ENCODE data around the gene NOS1AP.
"Not testable (repeated sequence)": the region's sequence is repeated elsewhere in the genome, so short reads cannot be mapped to it uniquely, and the experiment has no call there.

The NOS1AP gene

DNA sequence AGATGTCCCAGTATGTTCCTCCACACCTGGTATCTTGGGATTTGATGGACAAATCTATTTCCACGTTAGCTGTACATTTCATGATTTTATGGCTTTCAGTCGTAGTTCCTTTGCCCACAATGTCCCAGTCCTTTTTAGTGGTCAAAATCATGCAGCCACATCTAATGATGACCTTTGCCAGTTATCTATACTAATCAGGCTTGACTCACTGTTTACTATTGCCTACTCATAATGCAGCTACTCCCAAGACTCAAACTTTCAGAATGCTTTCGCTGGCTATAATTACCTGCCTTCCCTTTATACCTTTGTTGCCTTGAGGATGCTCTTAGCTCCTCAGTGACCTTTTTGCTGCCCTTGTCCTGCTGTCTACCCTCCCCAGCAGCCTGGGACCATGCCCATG, 6.4 kb downstream of the NOS1AP start:
- DNase-seq (ENCODE audit: low read depth) = no peak
- TF ChIP-seq CTCF (IDR thresholded peaks at IDR 0.05; ENCODE audit: control insufficient read depth, extremely low read depth, insufficient read depth) = no peak
- H3K4me3 ChIP-seq (ENCODE audit: low read depth, low read length) = no peak overlapping the region

- no peak overlapping the region for H3K4me3 ChIP-seq (ENCODE audit: low read depth, low read length)
- no peak for TF ChIP-seq CTCF (IDR thresholded peaks at IDR 0.05; ENCODE audit: control insufficient read depth, extremely low read depth, insufficient read depth)
- no peak for DNase-seq (ENCODE audit: low read depth)
Observed at GRCh38 chr1:162077648-162078299, 8.3 kb downstream of the NOS1AP start.

GRCh38 chr1:162079030-162079429, 9.5 kb downstream of the NOS1AP start:
- no peak overlapping the region for H3K4me3 ChIP-seq (ENCODE audit: low read depth, low read length)
- no peak for TF ChIP-seq CTCF (IDR thresholded peaks at IDR 0.05; ENCODE audit: control insufficient read depth, extremely low read depth, insufficient read depth)
- DNase-seq (ENCODE audit: low read depth) = no peak

GRCh38 chr1:162080472-162081015, 11.1 kb downstream of the NOS1AP start:
- H3K4me3 ChIP-seq (ENCODE audit: low read depth, low read length) = no peak overlapping the region
- TF ChIP-seq CTCF (IDR thresholded peaks at IDR 0.05; ENCODE audit: control insufficient read depth, extremely low read depth, insufficient read depth) = no peak
- DNase-seq (ENCODE audit: low read depth) = no peak

- no peak for TF ChIP-seq CTCF (IDR thresholded peaks at IDR 0.05; ENCODE audit: control insufficient read depth, extremely low read depth, insufficient read depth)
- no peak for DNase-seq (ENCODE audit: low read depth)
- no peak overlapping the region for H3K4me3 ChIP-seq (ENCODE audit: low read depth, low read length)
Observed at GRCh38 chr1:162081316-162081715, 11.8 kb downstream of the NOS1AP start.

GRCh38 chr1:162082080-162082479, 12.6 kb downstream of the NOS1AP start:
- DNase-seq (ENCODE audit: low read depth) = not testable (repeated sequence)

DNA sequence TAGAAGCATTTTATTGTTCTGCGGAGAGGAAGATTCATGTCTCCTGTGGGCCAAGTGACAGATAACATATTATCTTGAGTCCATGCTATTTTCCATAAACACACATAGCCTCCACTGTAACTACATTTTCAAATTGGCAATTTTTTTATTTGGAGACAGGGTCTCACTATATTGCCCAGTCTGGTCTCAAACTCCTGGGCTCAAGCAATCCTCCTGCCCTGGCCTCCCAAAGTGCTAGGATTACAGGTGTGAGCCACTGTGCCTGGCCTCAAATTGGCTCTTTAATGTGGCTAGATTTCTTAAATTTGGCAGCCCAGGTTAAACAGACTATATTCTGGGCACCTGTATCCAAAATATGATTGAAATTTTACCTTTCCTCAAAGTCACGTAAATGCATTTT, 13.8 kb downstream of the NOS1AP start:
- H3K4me3 ChIP-seq (ENCODE audit: low read depth, low read length) = no peak overlapping the region
- TF ChIP-seq CTCF (IDR thresholded peaks at IDR 0.05; ENCODE audit: control insufficient read depth, extremely low read depth, insufficient read depth) = no peak
- no peak for DNase-seq (ENCODE audit: low read depth)

More at GRCh38 chr1:162082080-162082479, 12.6 kb downstream of the NOS1AP start:
- H3K4me3 ChIP-seq (ENCODE audit: low read depth, low read length) = not testable (repeated sequence)
